Measurements from ENCODE around the gene SEC23B. TPM values are rescaled to one million over a fixed set of nuclear protein-coding genes. Genes with fewer than 3 reads are reported as not detected.

SEC23B gene
- polyA plus RNA-seq, 1 donor (not counting 4 experiments of a cell fraction or from before 2014, with no cell fraction given) = 102 TPM

DNA sequence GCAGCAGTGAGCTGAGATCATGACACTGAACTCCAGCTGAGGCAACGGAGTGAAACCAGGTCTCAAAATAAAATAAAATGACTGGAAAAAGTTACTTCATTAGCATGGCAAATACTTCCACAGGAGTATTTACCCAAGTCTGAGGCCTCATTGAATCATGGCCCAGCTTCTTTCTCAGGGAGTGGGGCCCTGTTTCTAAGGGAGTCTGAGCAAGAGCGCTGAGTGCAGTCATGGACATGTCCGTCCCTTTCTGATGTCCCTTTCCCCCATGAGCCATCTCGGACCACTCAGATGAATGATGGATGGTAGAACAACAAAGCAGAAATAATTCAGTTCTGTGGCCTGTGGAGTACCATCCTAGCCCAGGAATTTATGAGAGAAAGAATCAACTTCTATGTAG, 72.3 kb downstream of the SEC23B start:
- H3K4me3 ChIP-seq (ENCODE audit: control insufficient read depth in 2 of 3, extremely low read depth in 1 of 3, insufficient read depth in 2 of 3, low read depth in 1 of 3, low read length in 3 of 3) = no peak overlapping the region
- no peaks in the 10 kb centered on the region for H3K36me3 ChIP-seq (ENCODE audit: control insufficient read depth in 2 of 2, extremely low read depth in 1 of 2, insufficient read depth in 2 of 2, low read length in 2 of 2)
- H3K4me1 ChIP-seq (ENCODE audit: control insufficient read depth, extremely low read depth, insufficient read depth, low read length) = no peaks in the 10 kb centered on the region
- dilution Hi-C loops (cut with MboI; ENCODE audit: extremely low pct_ligation_motif_present, low sequenced_read_pairs) = no loop called here
- H3K4me2 ChIP-seq (ENCODE audit: control insufficient read depth, extremely low read depth, insufficient read depth, low read depth, low read length) = no peak overlapping the region
- FAIRE-seq (no peak), DNase-seq (ENCODE audit: low read depth, low spot score) (no peak)
- H3K79me2 ChIP-seq (ENCODE audit: control insufficient read depth, insufficient read depth, low read length) = no peaks in the 10 kb centered on the region
- no peaks in the 10 kb centered on the region for H3K27me3 ChIP-seq (ENCODE audit: control insufficient read depth, extremely low read depth, insufficient read depth, low read length)
- H3K9ac ChIP-seq (ENCODE audit: control insufficient read depth, extremely low read depth, insufficient read depth, low read length) = no peak overlapping the region
- TF ChIP-seq EZH2 (IDR thresholded peaks at IDR 0.05; ENCODE audit: low read length) = no peak
- TF ChIP-seq, protein P1, sequence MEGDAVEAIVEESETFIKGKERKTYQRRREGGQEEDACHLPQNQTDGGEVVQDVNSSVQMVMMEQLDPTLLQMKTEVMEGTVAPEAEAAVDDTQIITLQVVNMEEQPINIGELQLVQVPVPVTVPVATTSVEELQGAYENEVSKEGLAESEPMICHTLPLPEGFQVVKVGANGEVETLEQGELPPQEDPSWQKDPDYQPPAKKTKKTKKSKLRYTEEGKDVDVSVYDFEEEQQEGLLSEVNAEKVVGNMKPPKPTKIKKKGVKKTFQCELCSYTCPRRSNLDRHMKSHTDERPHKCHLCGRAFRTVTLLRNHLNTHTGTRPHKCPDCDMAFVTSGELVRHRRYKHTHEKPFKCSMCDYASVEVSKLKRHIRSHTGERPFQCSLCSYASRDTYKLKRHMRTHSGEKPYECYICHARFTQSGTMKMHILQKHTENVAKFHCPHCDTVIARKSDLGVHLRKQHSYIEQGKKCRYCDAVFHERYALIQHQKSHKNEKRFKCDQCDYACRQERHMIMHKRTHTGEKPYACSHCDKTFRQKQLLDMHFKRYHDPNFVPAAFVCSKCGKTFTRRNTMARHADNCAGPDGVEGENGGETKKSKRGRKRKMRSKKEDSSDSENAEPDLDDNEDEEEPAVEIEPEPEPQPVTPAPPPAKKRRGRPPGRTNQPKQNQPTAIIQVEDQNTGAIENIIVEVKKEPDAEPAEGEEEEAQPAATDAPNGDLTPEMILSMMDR (optimal IDR thresholded peaks at IDR 0.05 in 1 of 3, IDR thresholded peaks at IDR 0.05 in 1 of 3, conservative IDR thresholded peaks at IDR 0.05 in 1 of 3; ENCODE audit: extremely low read depth in 1 of 3, insufficient read depth in 2 of 3, low read length in 3 of 3) = no peak
- H2AFZ ChIP-seq (ENCODE audit: control insufficient read depth, low read length) = no peak overlapping the region
- H3K27ac ChIP-seq (ENCODE audit: control insufficient read depth, insufficient read depth, low read length) = no peak overlapping the region
- H4K20me1 ChIP-seq (ENCODE audit: control insufficient read depth, extremely low read depth, insufficient read depth, low read length) = no peaks in the 10 kb centered on the region
- H3K9me3 ChIP-seq (ENCODE audit: control insufficient read depth, low read depth, low read length) = no peaks in the 10 kb centered on the region
- H3K9me1 ChIP-seq (ENCODE audit: control insufficient read depth, extremely low read depth, insufficient read depth, low read length) = no peaks in the 10 kb centered on the region

DNA sequence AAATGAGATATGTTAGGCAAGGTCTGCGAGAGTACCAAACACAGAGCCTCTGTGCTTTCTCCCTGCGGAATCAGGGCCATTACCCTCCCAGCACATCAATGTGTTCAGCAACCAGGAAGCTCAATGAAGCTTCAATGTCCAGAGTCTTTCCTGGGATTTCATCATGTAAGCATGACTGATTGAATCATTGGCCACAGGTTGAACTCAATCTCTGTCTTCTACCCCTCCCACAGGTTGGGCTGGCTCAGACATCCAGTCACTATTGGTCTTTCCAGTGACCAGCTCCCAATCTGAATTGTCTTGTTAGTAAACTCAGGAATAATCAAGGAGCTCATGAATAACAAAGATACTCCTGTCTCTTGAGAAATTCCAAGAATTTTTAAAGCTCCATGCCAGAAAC, 77.4 kb downstream of the SEC23B start:
- H3K79me2 ChIP-seq (ENCODE audit: control insufficient read depth, insufficient read depth, low read length) = peaks cover 11% of the 10 kb centered on the region
- H3K27me3 ChIP-seq (ENCODE audit: control insufficient read depth, extremely low read depth, insufficient read depth, low read length) = no peaks in the 10 kb centered on the region
- H3K9me1 ChIP-seq (ENCODE audit: control insufficient read depth, extremely low read depth, insufficient read depth, low read length) = no peaks in the 10 kb centered on the region
- H3K27ac ChIP-seq (ENCODE audit: control insufficient read depth, insufficient read depth, low read length) = no peak overlapping the region
- no peak overlapping the region for H3K9ac ChIP-seq (ENCODE audit: control insufficient read depth, extremely low read depth, insufficient read depth, low read length)
- H3K4me1 ChIP-seq (ENCODE audit: control insufficient read depth, extremely low read depth, insufficient read depth, low read length) = peaks cover 8% of the 10 kb centered on the region
- FAIRE-seq = no peak
- no peaks in the 10 kb centered on the region for H3K36me3 ChIP-seq (ENCODE audit: control insufficient read depth in 2 of 2, extremely low read depth in 1 of 2, insufficient read depth in 2 of 2, low read length in 2 of 2)
- H3K9me3 ChIP-seq (ENCODE audit: control insufficient read depth, low read depth, low read length) = no peaks in the 10 kb centered on the region
- H3K4me3 ChIP-seq (ENCODE audit: control insufficient read depth in 2 of 3, extremely low read depth in 1 of 3, insufficient read depth in 2 of 3, low read depth in 1 of 3, low read length in 3 of 3) = no peak overlapping the region
- no peak overlapping the region for H3K4me2 ChIP-seq (ENCODE audit: control insufficient read depth, extremely low read depth, insufficient read depth, low read depth, low read length)
- TF ChIP-seq, protein P1 (optimal IDR thresholded peaks at IDR 0.05 in 1 of 3, IDR thresholded peaks at IDR 0.05 in 1 of 3, conservative IDR thresholded peaks at IDR 0.05 in 1 of 3; ENCODE audit: extremely low read depth in 1 of 3, insufficient read depth in 2 of 3, low read length in 3 of 3) = no peak
- no peak for TF ChIP-seq EZH2 (IDR thresholded peaks at IDR 0.05; ENCODE audit: low read length)
- no peaks in the 10 kb centered on the region for H4K20me1 ChIP-seq (ENCODE audit: control insufficient read depth, extremely low read depth, insufficient read depth, low read length)
- dilution Hi-C loops (cut with MboI; ENCODE audit: extremely low pct_ligation_motif_present, low sequenced_read_pairs) = no loop called here
- DNase-seq (ENCODE audit: low read depth, low spot score) = no peak
- no peak overlapping the region for H2AFZ ChIP-seq (ENCODE audit: control insufficient read depth, low read length)

Measured in keratinocyte (primary cell).